ENCODE data around the gene ZBTB25.
"Not testable (repeated sequence)": the region's sequence is repeated elsewhere in the genome, so short reads cannot be mapped to it uniquely, and the experiment has no call there.

The ZBTB25 gene

GRCh38 chr14:64531567-64531966 lies 27.9 kb upstream of the ZBTB25 start:
- POLR2A ChIA-PET: no interaction called here
- H3K4me3 ChIP-seq (ENCODE audit: low read depth, low read length): no peak overlapping the region
- no peak for TF ChIP-seq CTCF (IDR thresholded peaks at IDR 0.05; ENCODE audit: insufficient read depth, low read length, missing control alignments)
- no peak for DNase-seq (ENCODE audit: low read depth, low spot score)
- CTCF ChIA-PET: interaction anchor here (0.9 to 1.2 kb wide), 4 partner anchors 16 to 106 kb away, joined by 3 read pairs; no protein-coding TSS in a partner anchor

GRCh38 chr14:64525354-64525753 lies 21.7 kb upstream of the ZBTB25 start:
- no peak for TF ChIP-seq CTCF (IDR thresholded peaks at IDR 0.05; ENCODE audit: insufficient read depth, low read length, missing control alignments)
- ChIA-PET CTCF (interaction anchor here (0.6 to 2.0 kb wide), 4 partner anchors 11 to 366 kb away, joined by 3 to 9 read pairs (median 6); partner anchors contain the start of gene HSPA2), POLR2A (no interaction called here)
- DNase-seq (ENCODE audit: low read depth, low spot score): no peak
- H3K4me3 ChIP-seq (ENCODE audit: low read depth, low read length): no peak overlapping the region

- TF ChIP-seq CTCF (IDR thresholded peaks at IDR 0.05; ENCODE audit: insufficient read depth, low read length, missing control alignments): no peak
- no peak for DNase-seq (ENCODE audit: low read depth, low spot score)
- H3K4me3 ChIP-seq (ENCODE audit: low read depth, low read length): no peak overlapping the region
- ChIA-PET POLR2A (no interaction called here), CTCF (interaction anchor here (0.7 to 8.3 kb wide), 4 partner anchors 12 to 149 kb away, joined by 4 to 83 read pairs (median 4); partner anchors contain the start of genes HSPA2 and ZBTB1)
Observed at GRCh38 chr14:64522591-64523355, 19.1 kb upstream of the ZBTB25 start.

GRCh38 chr14:64520699-64521098 lies 17.1 kb upstream of the ZBTB25 start:
- DNase-seq (ENCODE audit: low read depth, low spot score): no peak
- POLR2A ChIA-PET: no interaction called here
- CTCF ChIA-PET: interaction anchor here (1.3 to 8.3 kb wide), 3 partner anchors 10 to 16 kb away, joined by 3 to 83 read pairs (median 6); no protein-coding TSS in a partner anchor
- H3K4me3 ChIP-seq (ENCODE audit: low read depth, low read length): no peak overlapping the region
- no peak for TF ChIP-seq CTCF (IDR thresholded peaks at IDR 0.05; ENCODE audit: insufficient read depth, low read length, missing control alignments)

- no peak for DNase-seq (ENCODE audit: low read depth, low spot score)
- CTCF ChIA-PET: interaction anchor here (8.3 kb wide), 1 partner anchor 7 kb away, joined by 83 read pairs; no protein-coding TSS in a partner anchor
- H3K4me3 ChIP-seq (ENCODE audit: low read depth, low read length): no peak overlapping the region
- no peak for TF ChIP-seq CTCF (IDR thresholded peaks at IDR 0.05; ENCODE audit: insufficient read depth, low read length, missing control alignments)
- POLR2A ChIA-PET: interaction anchor here (1.1 to 1.2 kb wide), 2 partner anchors 13 to 22 kb away, joined by 3 to 6 read pairs; partner anchors contain the start of gene HSPA2
Observed at GRCh38 chr14:64518229-64518628, 14.6 kb upstream of the ZBTB25 start.

- POLR2A ChIA-PET: interaction anchor here (1.1 kb wide), 1 partner anchor 12 kb away, joined by 3 read pairs; no protein-coding TSS in a partner anchor
- CTCF ChIA-PET: interaction anchor here (1.3 to 8.3 kb wide), 3 partner anchors 7 to 242 kb away, joined by 3 to 83 read pairs (median 3); no protein-coding TSS in a partner anchor
- not testable (repeated sequence) for DNase-seq (ENCODE audit: low read depth, low spot score); H3K4me3 ChIP-seq (ENCODE audit: low read depth, low read length)
Observed at GRCh38 chr14:64517667-64518066, 14.0 kb upstream of the ZBTB25 start.
